HG03558 (cell line): ENCODE measurements around the gene COL23A1.
"Not testable (repeated sequence)": the region's sequence is repeated elsewhere in the genome, so short reads cannot be mapped to it uniquely, and the experiment has no call there.

Experiments
- ATAC-seq: cut with Tn5 transposase; IDR thresholded peaks from one replicate; pipeline ENCODE4 v1.9.1; 2021; ENCODE audit warnings: moderate number of reproducible peaks; ENCODE audit not compliant: unreplicated experiment; ENCODE audit errors: extremely low read depth

The COL23A1 gene

DNA sequence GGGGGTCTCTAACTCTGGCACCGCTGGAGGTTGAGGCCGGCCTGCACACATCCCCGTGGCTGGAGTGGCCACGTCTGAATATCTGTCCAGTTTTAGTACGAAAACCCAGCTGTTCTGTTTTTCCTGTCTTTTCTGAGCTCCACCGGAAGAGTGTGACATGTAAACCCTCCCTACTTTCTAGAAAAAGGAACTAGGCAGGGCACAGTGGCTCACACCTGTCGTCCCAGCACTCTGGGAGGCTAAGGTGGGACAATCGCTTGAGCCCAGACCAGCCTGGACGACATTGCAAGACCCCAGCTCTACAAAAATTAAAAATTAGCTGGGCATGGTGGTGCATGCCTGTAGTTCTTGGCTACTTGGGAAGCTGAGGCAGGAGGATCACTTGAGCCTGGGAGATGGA lies 349.4 kb downstream of the COL23A1 start:
- ATAC-seq, result no peak

DNA sequence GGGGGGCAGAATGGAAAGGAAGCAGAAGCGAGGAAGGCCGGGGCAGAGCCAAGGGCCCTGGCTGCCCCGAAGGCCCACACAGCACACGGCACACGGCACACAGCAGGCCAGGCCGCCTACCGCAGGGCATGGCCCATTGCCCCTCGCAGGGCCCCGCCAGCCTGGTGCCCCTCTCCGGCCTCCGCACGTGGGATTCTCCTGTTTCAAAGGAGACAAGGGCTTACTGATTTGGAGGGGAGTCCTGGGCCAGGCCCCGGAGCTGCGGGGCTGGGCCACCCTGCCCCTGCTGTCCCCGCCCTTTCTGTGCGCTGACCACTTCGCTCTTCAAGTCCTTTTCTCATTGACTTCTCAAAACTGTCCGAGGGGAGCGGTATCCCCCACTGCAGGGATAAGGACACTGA lies 349.9 kb downstream of the COL23A1 start:
- no peak for ATAC-seq

DNA sequence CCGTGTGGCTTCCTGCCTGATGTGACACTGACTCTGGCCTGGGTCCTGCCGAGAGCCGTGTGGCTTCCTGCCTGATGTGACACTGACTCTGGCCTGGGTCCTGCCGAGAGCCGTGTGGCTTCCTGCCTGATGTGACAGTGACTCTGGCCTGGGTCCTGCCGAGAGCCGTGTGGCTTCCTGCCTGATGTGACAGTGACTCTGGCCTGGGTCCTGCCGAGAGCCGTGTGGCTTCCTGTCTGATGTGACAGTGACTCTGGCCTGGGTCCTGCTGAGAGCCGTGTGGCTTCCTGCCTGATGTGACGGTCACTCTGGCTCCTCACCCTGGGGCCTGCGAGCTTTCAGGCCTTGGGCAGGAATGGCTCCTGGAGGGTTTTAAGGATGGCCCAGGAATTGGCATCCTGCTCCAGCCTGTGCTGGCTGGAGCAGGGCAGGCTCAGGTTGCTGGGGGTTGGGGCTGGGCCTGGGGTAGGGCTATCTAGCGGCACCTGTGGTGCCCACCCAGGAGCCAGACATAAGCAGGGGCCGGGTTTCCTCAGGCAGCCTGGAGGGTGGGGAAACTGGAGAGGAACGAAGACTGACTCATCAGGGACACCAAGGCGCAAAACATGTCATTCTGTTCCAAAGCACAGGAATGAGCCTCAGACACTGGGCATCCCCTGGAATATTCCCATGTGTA lies 350.4 kb downstream of the COL23A1 start:
- ATAC-seq, result not testable (repeated sequence)

DNA sequence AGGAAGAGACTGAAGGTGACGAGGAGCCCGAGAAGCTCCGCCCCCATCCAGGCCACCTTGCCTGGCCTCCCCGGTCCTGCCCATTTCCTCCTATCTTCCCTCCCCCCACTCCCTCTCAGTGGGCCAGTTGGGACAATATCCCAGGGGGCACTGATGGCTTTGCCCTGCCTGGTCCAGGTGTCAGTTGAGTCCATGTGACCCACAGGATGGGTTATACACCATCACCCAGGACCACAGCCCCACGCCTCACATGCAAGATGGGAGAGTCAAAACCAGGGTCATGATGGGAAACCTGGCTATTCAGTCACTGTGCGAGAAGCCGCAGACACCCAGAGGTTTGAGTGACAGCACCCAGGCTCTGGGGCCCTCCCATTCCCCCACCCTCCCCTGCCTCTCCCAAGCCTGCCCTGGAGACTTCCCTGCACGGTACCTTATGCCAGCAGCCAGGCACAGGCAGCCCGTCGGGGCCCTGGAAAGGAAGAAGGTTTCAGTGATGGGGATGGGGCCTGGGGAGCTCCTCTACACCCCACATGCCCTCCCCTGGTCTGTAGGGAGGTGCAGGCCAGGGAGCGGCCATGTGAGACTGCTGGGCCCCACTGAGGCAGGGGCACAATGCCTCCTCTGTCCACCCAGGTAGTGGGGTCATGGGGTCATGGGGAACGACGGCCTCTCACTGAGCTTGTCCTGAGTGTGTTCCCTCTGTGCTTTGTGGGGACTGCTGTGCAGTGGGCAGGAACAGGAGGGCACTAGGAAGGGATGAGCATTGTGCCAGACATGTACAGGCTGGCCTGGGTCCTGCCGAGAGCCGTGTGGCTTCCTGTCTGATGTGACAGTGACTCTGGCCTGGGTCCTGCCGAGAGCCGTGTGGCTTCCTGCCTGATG lies 351.2 kb downstream of the COL23A1 start:
- no peak for ATAC-seq

DNA sequence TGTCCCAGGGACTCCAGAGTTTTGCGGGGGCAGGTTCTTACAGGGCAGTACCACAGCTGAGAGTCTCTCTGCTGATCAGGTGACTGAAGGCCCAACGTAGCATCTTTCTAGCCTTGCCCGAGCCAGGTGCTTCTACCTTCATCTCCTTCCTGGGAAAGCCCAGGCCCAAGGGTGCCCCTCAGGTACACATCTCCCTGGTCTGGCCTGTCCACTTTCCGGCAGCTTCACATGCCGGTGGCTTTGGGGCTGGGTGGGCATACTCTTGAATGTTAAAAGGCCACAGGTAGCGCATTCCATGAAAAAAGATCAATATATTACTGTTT lies 351.9 kb downstream of the COL23A1 start:
- ATAC-seq, result no peak

DNA sequence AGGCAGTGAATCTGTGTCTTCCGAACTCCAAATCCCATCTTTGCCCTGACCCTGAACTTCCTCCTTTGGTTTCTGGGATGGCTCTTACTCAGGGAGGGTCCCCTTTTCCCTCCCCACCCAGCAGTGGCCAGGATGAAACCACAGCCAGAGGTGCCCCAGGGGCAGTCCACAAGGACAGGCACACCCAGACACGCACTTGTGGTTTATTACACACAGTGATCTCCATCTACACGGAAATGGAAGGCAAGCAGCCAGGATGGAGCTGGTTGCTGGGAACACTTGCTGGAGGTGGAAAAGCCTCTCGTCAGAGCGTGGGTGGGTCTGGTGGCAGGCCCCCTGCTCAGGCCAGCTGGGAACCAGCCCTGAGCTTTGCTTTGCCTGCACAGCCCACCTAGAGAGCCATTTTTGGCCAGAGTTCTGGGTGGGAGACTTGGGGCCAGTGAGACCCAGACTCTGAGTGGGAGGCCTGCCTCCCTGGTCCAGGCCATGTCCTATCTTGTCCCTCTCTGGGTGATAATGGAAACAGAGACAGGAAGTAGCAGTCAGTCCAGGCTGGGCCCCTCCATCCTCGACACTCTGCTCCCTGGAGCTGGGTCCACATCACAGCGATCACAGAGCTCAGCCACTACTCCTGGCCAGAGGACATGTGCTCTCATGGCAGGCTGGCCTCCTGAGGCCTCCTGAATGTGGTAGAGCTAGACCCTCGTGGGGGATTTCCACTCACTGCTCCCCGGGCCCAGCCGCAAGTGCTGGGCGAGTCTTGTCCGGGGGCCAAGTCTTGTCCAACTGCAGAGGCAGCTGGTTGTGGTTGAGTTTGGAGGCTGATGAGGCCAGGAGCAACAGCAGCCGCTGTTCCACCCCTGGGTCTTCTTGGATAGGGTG lies 352.5 kb downstream of the COL23A1 start:
- ATAC-seq, result no peak

DNA sequence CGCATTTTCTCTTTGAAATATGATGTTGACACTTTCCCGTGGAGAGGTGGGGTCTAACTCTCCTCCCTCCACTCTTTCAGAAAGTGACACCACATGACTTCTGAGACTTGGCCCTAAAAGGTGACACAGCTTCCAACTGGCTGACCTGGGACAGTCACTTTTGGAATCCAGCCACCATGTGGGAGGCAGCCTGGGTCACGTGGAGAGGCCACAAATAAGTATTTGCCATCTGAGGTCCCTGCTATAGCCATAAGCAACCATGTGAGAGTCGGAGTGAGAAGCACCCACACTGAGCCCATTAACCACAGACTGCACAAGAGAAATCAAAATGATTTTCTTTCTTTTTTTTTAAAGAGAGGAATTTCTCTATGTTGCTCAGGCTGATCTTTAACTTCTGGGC lies 353.5 kb downstream of the COL23A1 start:
- no peak for ATAC-seq

DNA sequence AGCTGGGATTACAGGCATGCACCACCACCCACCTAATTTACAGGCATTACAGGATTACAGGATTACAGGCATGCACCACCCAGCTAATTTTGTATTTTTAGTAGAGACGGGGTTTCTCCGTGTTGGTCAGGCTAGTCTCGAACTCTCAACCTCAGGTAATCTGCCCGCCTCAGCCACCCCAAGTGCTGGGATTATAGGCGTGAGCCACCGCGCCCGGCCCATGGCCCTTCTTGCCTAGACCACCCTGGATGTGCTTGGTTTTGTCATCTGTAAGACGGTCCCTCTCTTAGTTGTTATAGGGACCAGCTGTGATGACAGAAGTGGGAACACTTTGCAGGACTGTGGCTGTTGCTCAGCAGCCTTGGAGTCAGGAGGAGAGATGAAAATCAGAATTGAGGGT lies 354.1 kb downstream of the COL23A1 start:
- no peak for ATAC-seq

DNA sequence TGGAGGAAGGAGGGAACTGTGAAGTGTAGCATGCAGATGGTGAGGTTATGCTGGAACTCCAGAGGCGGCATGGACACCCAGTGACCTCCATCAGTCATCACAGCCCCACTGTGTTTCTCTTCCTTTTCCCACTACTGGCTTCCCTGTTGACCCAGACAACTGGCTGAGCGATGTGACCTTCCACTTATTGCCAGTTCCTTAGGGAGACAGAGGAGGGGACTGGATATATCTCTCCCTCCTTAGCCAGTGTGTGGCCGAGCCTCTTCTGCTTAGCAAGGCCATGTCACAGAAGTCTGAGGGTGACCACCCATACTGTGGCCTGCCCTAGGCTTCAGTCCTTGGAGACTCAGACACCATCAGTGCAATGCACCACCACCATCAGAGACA lies 354.6 kb downstream of the COL23A1 start:
- no peak for ATAC-seq

DNA sequence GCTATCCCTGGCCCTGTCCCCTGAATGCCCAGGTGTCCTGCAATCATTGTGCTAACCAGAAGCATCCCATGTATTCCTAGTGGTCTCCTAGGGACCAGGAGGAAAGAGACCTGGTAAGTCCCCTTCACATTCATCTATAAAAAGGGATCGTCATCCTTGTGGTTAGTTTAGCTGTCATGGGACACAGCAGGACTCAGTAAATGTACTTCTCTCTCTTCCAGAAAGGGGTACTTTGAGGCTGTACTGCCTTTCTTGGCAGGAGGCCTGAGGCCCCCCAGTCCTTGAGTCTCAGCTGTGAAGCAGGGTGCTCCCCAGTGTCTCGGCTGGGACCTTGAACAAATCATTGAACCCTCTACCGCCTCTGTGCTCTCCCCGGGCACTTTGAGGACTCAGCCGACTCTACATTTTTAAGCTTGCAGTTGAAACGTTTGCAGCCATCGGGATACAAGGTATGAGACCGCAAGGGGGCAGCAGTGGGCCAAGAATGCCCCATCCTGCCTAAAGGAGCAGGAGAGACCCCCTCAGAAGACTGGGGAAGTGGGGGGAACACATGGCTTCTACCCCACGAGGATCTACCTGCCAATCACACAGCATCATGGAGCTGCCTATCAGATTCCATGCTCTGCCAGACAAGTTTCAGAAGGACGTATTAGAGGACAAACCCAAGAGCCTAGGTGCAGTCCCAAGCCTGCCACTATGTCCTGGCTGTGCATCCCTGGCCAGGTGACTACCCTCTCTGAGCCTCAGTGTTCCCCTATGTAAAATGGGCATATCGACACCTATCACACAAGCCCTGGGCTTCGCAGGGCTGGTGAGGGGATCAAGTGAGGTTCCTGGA lies 355.2 kb downstream of the COL23A1 start:
- no peak for ATAC-seq

DNA sequence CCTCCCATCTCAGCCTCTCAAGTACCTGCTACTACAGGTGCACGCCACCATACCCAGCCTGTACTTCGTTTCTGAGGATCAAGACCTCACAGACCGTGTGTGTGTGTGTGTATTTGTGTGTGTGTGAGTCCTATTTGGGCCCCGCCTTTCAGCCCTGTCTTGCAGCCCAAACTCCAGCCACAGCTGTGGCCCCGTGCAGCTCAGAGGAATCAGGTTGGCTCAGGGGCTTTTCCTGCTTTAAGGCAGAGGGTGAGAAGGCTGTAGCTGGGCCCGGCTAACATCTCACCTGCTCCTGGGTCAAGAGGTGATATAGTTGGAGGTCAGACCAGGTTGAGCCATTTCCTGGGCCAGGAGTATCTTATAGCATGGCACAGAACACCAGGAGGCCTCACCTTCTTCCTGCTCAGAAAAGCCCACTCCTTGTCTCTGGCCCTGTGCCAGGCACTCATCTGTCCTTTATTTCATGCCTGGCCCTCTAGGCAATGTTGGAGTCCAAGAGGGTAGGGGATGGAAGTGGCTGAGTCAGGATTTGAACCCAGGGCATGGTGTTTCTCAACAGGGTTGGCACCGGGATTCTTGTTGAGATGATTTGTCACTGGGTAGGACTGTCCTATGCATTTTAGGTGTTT lies 356.0 kb downstream of the COL23A1 start:
- ATAC-seq, result no peak

DNA sequence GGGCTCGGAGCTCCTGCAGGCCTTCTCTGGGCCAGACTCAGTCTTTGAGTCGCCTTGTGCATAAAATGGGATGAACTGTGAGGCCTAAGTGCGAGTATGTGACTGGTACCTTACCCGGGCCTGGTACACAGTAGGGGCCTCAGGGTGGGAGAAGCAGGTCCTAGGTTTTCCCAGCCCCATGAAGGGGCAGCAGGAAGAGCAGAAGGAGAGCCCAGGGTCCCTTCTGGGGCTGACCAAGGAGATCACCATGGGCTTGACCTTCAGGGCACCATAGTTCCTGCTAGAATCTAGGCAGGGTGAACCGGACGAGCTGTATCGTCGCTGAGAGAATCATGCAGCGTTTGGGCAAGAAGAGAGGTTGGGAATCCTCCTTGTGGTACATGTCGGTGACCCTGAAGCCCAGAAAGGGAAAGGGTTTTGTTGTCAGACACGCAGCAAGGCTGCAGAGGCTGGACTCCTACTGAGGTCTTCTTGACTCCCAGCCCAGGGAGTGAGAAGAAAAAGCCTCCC lies 357.2 kb downstream of the COL23A1 start:
- no peak for ATAC-seq

DNA sequence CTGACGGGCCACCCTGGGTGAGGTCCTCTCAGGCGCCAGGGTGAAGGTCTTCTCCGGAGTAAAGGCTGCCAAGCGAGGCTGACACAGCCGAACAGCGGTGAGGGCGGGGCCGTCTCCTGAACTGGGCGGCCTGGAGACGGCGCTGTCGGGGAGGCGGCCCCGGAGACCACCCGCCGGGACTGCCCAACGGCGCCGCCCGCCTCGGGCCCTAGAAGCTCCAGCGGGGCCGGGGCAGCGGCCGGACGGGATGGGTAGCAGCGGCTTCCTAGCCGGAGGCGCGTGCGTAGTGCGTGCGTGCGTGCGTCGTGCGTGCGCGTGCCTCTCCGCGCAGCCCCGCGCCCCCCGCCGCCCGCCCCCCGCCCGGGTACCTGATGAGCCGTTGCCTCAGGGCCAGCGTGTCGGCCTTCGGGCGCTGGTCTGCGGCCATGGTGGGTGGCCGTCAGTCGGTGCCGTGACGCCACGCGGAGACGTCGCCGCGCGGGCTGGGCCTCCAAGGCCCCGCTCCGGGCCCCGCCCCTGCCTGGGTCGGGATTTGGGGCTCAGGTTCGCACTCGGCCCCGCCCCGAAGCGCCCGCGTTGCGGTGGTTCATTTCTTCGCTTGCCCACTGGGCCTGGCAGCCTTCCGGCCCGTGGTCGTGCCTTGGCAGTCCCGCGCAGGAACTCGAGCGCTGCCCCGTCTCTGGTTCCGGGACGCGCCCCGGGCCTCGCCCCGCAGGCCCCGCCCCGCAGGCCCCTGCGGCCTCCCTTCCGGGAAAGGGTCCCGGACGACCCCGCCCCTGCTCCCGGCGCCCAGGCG lies 357.9 kb downstream of the COL23A1 start, which contains the start of gene PHYKPL:
Gene PHYKPL (minus strand): TSS at position 679 of the 796 bp plus-strand sequence. CDS start 252 bp downstream, at position 427.
- peak; percentile 57 for ATAC-seq

DNA sequence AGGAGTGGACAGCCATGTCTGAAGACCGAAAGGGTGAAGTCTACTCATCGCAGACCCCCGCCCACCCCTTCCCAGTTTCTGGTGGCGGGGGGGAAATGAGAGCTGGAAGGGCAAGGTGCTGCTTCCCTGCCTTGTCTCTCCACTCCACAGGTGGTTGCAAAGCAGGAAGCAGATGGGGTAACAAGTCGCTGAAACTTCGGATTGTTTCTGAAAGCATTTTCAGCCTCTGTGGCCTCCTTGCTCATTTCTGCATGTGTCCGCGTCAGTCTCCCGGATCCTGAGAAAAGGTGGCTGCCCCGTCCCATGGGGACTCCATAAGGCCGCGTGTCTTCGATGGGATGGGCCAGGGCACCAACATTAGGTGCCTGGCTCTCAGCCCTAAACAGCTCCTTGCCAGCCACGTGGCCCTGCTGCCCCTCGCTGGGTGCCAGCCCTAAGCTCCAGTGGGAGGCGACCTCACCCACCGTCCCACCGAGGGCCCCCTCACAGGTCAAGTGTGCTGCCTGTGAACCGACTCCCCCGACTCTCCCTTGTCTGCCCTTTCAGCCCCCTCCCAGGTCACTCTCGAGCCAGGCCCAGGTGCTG lies 358.6 kb downstream of the COL23A1 start:
- ATAC-seq, result no peak

DNA sequence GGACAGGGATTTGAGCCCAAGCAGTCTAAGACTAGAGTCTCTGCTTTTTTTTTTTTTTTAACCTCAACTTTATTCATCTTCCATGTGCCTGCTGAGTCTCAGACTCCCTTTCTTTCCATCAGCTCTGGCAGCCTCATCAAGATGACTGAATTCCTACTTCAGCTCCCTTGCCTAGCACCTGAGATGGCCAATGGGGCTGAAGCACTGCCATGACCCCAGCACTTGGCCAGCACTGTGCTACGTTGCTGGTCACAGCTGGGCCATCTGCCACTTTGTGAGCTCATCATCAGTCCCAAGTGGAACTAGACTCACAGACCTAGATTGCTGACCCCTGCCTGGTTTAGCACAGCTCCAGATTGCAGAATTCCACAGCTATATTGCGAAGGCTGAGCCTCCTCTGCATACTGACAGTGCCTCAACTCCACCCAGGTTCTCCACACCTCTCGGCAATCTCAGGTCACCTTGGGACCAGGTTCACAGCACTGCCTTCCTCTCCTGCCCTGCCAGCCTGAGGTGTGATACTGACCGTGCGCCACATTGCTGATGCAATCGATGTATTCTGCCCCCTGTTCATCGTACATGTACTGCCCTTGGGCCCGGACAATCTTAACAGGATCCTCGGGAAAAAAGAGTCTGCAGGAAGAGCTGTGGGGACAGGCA lies 359.2 kb downstream of the COL23A1 start:
- no peak for ATAC-seq

DNA sequence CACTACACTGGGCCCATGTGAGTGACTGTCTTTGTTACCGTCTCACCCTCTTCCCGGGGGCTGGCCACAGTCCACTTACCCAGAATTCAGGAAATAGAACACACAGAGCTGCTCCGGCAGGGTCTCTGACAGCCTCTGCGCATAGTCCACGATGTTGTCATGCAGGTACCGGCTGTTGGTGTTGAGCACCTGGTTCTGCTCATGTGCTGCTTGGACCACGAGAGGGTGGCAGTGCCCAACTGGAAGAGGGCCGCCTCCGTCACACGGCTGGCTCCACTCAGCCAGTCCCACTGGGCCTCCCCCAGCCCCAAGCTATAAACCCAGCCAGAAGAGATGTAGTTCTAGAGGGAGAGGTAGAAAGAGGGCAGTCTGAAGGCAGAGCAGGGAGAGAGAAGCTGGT lies 360.3 kb downstream of the COL23A1 start:
- no peak for ATAC-seq

DNA sequence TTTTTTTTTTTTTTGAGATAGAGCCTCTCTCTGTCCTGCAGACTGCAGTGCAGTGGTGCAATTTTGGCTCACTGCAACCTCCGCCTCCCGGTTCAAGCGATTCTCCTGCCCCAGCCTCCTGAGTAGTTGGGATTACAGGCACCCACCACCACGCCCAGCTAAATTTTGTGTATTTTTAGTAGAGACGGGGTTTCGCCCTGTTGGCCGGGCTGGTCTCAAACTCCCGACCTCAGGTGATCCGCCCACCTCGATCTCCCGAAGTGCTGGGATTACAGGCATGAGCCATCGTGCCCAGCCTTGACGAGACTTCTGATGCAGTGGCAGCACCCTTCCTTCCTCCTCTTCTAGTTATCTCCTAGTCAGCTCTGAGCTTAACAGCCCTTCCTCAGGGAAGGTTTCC lies 361.1 kb downstream of the COL23A1 start:
- not testable (repeated sequence) for ATAC-seq

DNA sequence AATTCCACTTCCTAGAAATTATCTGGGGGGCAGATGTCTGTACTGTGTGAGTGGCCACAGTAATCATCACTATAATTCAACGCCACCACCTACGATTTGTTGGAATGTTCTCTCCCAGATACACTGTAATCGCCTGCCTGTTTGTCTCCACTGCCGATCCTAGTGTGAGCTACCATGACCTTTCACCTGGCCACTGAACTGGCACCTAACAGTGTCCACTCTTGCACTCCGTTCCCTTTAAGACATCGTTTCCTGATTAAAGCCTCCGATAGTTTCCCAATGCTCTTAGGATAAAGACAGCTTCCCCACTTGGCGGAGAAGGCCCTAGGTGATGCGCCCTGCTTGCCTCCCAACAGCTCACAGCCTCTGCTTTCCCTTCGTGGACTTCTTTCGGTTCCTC lies 361.6 kb downstream of the COL23A1 start:
- ATAC-seq, result no peak
